GM19328 (cell line): Measurements from ENCODE around the gene SORCS2.

Experiments
- ATAC-seq: cut with Tn5 transposase; IDR thresholded peaks from one replicate; pipeline ENCODE4 v1.9.1; 2021; ENCODE audit warnings: mild to moderate bottlenecking, moderate library complexity; ENCODE audit not compliant: unreplicated experiment

The SORCS2 gene

DNA sequence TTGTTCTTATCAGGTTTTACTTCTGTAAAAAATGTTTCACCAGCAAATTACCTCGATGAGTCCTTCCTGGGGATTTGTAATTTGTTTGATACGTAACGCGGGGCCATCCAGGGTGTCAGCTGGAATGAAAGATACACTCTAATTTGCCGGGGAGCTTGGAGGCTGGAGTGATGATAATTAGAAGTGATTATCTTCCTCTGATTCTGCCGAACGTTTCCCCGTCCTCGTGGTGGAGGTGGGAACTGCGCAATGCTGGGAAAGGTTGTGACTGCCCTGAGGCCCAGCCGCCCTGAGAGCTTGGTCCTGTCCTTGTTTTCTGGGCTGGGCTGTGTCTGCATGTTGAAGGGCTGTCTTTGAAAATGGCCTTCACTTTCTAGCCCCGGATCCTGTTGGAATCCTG, 48.0 kb downstream of the SORCS2 start:
- no peak for ATAC-seq

DNA sequence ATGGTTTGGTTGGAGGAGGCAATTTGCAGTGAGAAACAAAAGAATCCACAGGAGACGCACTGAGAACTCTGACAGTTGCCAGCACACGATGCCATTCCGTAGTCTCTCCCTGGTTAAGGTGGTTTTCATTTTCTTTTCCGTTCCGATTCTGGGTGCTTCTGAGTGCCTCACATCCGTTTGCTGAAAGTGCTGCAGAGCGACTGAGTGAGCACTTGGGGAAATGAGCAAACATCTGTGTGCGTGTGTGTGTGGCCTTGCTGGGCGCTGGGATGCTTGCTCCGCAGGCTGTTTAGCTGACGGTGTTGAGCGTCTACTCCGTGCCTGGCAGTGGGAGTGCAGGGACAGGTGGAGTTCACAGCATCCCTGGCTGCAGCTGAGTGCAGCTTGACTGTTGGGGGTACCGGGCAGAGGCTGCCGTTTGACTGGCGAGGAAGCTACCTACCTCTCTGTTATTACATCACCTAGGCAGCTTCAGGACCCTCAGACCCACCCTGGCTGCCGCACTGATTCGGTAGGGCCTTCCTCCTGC, 49.3 kb downstream of the SORCS2 start:
- no peak for ATAC-seq

DNA sequence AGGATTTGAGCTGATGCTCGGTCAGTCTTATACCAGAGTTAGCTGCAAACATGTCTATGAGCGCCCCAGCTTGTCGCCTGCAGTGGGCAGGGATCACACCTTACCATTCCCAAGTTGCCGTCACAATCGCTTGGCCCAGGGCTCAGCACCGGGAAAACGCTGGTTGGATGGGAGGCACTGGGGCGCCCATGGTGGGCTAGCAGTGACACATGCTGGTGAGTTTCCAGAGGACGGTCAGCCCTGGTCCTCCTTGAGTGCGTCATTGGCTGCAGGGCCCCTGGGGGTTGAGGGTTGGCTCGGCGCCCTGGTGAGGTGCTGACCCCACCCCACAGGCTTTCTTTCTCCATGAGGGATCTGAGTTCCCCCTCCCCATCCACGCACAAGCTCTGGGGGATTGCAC, 50.4 kb downstream of the SORCS2 start:
- no peak for ATAC-seq

DNA sequence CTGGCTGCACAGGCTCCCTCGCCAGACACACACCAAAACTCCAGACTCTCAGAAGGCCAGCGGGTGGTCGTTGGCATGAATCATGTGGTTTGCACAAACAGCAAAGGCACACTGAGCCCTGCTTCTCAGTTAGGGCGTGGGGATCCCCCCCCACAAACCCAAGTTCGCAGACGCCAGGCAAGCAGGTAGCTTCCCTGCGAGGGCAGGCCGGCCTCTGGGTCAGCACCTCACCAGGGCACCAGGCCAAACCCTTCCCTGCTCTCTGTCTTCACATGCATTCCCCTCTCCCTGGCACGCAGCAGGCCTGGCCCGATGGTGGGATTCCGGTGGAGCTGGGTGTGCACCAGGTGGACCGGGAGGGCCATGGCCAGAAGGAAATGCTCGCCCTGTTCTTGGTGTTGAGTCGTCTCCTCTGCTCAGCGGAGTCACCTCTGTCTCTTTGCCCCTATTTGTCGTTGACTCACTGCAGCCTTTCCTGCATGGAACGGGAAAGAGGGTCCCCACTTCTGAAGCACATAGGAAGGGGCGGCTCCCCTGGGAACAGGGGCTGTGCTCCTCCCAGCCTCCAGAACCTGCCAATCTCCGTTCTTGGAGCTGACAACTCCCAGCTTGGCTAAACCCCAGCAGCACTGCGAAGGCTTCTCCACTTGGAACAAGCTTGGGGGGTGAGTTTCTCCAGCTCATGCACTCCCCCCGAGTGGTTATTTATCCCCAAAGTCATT, 51.4 kb downstream of the SORCS2 start:
- no peak for ATAC-seq

DNA sequence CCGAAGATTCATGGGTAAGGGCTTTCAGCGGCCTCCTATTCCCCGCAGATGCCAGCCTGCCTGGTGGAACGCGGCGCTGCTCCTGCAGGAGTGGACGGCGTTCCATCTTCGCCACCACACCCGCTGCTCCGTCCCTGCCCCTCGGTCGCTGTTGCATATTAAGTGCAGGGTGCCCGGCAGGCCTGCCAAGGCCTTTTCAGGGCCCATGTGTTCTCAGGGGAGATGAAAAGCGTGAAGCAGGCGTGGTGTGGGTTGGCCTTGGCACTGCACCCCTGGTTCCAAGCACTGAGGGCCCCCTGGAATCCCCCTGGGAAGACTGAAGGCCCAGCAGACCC, 52.0 kb downstream of the SORCS2 start:
- no peak for ATAC-seq

DNA sequence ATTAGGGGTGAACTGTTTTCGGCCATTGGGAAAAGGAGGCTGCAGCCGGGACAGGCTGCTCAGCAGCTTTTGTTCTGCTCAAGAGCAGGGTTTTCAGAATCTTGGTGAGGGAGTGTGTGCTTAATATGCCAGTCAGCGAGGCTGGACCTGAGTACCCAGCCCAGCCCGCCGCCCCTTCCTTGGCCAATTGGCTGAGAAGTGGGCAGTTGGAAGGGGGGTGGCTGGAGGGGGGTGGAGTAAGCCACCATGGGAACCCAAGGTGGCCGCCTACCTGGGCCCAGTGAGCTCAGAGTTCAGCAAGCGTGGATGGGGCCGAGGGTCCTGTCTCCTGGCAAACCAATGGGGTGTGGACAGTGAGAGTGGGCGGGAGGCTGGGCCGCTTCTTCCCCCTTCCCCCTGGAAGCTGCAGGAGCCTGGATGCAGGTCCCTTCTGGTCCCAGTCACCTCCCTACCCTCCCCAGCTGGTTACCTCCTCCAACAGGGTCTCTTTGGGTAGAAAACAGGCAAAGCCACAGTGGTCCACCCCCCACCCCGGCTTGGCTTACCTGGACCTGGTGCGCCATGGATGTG, 52.5 kb downstream of the SORCS2 start:
- ATAC-seq = no peak

DNA sequence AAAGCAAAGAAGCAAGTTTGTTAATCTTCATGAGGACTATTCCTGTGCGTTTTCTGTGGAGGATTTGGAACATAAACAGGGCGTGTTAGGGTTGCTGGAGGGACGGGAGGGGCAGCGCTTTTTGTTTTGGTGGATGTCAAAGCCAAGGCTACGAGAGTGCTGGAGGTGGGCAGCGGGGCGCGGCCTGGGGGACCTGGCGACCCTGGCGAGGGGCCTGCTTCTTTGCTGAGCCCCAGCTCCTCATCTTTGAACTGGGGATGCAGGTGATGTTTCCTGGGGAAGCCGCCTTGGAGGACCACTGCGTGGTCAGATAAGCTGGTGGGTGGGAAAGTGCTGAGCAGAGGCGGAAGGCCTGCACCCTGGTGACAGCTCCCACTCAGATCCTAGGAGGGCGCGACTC, 55.2 kb downstream of the SORCS2 start:
- ATAC-seq = no peak

DNA sequence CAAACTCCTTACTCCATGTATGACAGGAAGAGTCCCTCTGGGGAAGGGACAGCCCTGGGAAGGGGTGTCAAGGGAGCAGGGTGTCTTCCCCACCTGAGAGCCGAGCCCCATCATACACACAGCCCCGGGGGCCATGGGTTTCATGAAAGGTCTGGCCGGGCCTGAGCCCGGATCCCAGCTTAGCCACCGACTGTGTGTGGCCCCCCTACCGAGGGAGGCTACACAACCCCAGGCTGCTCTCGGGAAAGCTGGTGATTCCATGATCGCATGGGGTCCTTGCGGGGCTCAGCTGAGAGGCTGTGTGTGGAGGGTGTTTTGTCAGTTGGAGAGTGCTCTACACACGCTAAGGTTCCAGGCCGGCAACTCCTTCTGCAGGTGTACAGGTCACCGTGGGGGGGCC, 55.6 kb downstream of the SORCS2 start:
- no peak for ATAC-seq

DNA sequence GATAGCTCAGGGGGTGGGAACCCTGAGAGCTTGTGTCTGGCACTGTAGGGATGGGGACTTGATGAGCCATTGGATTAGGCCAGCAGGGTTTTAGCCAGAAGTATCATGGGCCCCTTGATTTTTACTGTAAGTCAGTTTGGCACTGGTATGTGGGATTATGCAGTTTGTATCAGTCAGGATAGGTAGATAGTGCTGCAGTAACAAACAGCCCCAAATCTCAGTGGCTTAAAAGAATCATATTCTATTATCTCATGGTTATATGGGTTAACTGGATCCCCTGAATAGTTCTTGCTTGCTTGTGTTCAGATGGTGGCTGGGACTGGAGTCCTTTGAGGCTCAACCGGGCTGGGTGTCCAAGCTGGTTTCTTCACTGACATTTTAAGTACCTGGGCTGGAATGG, 56.5 kb downstream of the SORCS2 start:
- no peak for ATAC-seq

DNA sequence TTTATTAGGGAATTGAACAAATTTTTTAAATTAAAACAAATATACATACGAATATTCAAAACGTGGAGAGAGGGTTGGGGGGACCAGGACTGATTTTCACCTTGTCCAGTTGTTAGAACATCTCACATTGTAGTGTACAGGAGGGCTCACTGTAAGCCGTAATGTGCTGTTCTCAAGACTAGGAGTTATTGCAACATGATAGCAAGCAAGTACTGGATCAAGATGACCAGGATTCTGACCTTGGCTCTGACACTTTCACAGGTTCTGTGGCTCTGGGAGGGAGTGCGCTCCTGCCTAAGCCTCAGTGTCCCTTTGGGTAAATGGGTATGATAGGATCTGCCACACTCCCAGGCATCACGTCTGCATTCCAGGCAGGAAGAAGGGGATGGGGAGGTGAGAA, 59.0 kb downstream of the SORCS2 start:
- no peak for ATAC-seq

DNA sequence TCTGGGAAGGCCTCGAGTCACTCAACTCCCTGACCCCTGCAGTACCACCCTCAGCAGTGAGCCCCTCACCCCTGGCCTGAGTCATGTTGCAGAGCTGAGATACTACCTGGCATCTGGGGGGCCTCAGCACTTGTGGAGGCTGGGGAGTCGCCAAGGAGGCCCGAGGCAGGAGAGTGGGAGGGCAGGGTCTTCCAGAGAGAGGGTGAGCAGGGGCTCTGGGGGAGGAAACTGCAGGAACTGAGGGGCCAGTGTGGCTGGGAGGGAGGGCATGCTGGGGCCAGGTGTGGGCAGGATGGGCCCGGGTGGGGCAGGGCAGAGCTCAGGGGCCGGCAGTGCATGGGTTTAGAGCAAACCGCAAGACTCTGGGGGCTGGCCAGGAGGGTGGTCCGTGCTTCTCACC, 59.7 kb downstream of the SORCS2 start:
- no peak for ATAC-seq

DNA sequence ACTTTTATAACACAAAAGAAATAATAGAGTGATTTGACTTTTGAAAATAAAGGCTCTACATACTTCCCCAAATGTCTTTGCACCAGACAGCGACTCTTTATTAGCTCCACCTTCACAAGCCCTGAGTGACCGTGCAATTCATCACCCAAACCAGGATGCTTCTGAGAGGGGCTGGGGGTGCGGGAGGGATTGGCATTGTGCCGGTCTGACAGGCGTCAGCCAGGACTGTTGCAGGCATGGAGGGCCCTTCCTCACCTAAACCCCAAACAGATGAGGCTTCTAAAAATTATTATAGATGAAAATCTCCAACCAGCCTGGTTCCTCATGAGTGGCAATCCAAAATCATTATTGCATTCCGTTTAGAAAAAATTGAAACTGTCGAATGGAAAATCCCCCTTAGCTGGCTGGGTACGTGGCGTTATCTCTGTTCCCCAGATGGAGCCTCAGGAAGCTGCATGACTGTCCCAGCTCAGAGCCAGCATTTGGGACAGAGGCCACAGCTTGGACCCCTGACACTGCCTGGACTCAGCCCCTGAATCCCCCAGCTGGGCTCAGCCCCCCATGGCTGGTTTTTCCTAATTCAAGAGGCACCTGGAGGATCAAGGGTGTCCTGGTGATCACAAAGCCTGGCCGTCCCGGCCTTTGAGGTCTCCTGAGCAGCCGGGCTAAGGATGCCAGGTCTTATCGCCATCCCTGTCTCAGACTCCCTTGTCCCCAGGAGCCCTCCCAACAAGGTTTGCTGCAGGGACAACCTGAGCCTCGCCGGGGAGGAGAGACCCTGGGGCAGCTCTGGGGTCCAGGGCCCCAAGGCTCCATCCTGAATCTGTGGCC, 60.4 kb downstream of the SORCS2 start:
- no peak for ATAC-seq

DNA sequence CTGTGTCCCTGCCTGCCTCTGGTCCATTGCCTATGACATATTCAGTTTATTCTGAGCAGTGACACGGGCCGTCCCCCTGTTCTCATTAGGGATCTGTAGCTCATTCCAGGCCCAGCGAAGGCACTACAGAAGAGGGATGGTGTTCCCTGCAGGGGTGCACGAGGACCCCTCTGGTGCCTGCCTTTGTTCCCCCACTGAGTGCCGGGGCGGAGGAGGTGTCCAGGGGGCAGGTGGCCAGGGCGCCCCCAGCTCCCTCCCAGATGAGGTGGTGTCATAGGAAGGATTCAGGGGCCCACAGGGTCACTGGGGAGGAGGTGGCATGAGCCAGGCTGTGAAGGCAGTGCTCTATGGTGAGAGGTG, 61.0 kb downstream of the SORCS2 start:
- ATAC-seq = no peak

DNA sequence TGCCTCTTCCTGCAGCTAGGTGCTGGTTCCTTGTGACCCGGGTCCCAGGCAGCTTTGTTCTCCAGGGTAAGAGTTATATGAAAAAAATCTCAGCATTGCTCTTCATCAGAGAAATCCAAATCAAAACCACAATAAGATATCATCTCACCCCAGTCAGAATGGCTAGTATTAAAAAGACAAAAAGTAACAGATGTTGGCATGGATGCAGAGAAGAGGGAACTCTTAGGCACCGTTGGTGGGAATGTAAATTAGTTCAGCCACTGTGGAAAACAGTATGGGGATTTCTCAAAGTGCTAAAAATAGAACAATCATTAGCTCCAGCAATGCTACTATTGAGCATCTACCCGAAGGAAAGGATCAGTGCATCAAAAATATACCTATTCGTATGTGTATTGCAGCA, 61.5 kb downstream of the SORCS2 start:
- ATAC-seq = no peak

DNA sequence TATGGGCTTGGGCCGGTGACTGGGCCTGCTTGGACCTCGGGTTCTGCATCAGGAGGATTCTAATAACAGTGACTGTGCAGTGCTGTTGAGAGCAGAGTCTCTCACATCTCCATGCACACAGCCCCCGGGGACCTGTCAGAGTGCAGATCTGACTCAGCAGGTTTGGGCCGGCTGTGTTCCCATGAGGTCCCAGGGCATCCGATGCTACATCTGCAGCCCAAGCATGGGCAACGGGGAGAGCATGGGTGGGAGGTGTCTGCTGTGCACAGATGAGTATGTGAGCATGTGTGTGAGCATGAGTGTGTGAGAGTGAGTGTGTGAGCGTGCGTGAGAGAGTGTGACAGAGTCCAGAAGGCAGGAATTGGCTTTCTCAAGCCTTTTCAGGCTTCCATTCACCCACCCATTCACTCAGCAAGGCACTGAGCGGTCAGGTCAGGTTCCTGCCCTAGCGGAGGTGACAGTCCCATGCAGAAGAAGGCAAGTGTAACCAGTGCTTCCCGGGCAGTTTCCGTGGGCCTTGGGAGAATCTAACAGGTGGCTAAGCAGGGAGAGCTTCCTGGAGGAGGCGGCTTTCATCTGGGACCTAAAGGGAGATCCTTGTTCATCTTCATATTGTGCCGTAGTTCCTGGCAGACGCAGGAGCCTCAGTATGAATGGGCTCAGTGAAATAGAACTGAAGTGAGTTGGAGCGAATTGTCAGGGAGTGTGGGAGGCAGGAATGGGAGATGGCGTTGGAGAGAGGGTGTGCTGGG, 62.6 kb downstream of the SORCS2 start:
- peak; percentile 88 for ATAC-seq

DNA sequence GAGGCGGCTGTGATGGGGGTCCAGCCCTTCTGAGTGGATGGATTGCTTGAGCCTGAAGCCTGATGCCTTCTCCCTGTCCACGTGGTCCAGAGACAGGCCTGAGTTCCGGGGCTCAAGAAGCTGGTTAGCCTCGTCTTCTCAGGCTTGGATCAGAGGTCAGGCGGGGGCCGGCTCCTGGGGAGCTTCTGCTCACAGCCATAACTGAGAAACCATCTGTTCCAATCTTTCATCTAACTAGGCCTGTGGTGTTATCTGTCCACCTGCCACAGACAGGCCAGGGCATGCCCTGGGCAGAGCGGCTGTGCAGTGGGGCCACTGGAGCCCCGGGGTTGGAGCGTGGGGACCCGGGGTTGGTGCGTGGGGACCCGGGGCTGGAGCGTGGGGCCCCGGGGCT, 63.1 kb downstream of the SORCS2 start:
- no peak for ATAC-seq

DNA sequence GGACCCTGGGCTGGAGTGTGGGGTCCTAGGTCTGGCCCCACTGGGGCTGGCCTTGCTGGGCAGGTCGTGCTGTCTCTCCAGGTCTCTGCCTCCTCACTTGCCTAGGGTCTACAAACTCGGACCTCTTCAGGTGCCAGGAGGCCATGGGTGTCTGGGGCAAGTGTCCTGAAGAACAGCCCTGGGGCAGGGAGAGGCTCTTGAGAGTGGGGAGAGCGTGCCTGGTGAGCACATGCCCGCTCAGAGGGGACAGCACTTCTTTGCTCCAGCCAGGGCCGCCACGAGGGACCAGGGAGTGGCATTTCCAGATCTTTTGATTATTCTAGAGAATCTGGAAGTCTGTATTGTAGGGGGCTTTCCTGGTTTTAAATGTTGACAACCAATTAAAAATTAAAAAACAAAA, 63.7 kb downstream of the SORCS2 start:
- ATAC-seq = no peak

DNA sequence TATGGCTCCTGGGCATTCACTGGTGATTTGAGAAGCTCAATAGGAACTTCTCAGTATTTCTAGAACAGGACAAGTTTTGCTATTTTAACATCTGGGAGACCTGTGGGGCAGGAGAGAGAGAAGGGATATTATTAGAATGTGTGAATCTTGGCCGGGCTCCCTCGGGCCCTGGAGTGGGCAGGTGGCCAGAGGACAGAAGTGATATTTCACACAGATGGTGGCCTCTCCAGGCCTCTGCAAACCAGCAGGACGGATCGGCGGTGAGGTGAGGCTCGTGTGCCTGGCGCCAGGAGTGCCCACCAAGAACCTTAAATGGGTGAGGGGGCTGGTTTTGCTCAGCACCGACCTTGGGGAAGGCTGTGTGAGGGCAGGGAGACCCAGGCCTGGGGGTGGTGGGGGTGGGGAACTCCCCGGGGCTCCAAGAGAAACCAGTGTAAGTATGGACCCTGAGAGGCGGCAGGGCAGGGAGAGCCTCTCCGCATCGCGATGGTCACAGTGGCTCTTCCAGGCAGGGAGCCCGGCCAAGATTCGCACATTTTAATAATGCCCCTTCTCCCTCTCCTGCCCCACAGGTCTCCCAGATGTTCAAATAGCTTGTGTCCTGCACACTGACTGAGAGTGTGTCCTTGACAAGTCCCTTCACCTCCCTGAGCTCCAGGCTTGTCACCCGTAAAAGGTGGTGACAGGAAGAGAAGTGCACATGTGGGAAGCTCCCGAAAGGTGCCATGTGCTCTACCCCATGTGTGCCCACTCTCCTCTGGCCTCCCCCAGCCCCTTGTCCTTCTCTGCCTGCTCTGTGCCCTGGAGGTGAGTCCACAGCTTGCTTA, 64.9 kb downstream of the SORCS2 start:
- no peak for ATAC-seq

DNA sequence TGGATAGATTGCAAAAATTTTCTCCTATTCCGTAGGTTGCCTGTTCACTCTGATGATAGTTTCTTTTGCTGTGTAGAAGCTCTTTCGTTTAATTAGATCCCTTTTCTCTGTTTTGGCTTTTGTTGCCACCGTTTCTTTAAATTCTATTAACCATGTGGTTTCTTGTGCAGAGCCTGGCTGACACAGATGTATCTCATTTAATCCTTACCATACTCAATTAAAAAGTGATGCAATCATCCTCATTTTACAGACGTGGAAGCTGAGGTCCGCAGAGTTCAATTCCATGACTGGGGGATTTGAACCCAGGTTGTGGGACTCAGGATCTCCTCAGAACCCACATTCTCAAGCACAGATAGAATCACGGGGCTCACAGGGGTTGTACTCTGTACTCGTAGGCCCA, 66.7 kb downstream of the SORCS2 start:
- no peak for ATAC-seq

DNA sequence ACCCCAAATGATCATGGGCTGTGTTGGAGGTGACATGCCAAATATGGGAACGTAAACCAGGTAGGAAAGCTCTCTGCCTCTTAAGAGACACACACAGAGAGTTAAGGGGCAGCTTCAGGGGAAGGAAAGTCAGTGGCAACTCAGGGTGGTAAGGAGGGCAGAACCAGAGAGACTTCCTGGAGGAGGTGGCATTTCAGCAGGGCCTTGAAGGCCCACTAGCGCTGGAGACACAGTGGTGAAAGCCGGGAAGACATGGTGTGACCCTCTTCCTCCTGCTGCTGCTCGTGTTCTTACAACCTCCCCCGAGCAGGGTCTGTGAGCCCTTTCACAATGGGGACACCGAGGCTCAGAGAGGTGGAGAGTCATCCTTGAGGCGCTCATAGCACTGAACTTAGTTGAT, 68.2 kb downstream of the SORCS2 start:
- ATAC-seq = no peak

DNA sequence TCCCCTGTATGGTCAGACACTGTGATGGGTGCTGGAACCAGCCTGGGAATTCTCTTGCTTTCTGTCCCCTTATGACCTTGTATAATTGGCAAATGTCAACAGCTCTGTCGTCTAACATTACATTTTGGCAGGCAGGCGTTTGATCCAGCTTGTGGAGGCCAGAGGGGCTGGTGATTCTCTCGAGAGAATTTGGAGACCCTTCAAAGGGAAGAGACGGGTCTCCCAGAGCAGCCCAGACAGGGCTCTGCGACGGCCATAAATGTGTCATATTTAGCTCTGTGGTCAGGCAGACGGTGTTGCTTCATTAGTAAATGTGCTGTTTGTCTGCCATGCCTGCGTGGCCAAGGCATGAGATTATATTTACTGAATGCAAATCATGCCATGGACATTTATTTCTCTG, 68.7 kb downstream of the SORCS2 start:
- no peak for ATAC-seq
